ENCODE measurements around the gene FTH1.

The FTH1 gene

DNA sequence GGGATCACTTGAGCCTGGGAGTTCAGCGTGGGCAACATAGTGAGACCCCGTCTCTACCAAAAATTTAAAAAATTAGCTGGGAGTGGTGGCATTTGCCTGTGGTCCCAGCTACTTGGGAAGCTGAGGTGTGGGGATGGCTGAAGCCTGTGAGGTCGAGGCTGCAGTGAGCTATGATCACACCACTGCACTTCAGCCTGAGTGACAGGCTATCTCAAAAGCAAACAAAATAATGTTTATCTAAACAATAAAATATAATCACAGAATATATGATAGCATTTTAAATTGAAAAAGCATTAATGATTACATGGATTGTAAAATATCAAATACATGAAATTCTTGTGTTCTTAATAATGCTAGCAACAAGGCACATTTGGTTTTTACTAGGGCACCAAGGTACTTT is 14.6 kb downstream of the FTH1 start:
- DNase-seq (ENCODE audit: low read depth, low spot score) = no peak
- H3K4me3 ChIP-seq (ENCODE audit: low read length) = no peak overlapping the region

DNA sequence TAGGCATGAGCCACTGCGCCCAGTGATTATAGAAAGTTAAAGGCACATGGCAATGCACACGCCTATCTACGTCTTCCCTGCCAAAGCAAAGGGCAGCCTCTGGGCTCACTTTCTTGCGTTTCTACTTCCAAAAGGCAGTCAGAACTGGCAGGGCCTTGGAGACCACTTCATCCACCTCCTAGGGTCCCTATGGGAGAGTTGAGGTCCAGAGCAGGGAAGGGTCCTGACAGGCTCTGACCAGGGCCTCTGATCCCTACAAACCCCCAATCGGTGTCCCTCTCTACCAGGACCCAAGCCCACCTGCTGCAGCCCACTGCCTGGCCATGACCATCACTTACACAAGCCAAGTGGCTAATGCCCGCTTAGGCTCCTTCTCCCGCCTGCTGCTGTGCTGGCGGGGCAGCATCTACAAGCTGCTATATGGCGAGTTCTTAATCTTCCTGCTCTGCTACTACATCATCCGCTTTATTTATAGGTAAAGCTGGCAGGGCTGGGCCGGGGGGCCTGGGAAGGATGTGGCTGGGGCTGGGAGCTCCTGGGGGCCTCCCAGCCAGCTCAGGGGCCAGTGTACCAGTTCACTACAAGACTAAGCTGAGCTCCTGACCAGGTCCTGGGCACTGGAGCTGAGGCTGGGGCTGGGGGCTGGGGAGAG is 15.8 kb downstream of the FTH1 start:
- no peak for DNase-seq (ENCODE audit: low read depth, low spot score)
- H3K4me3 ChIP-seq (ENCODE audit: low read length) = no peak overlapping the region

GRCh38 chr11:61950035-61950547 is 17.3 kb downstream of the FTH1 start, which contains the start of gene BEST1:
TSS of gene BEST1 (plus strand) at chr11:61950351. CDS start at chr11:61951807, 1,456 bp downstream.
- DNase-seq (ENCODE audit: low read depth, low spot score) = no peak
- H3K4me3 ChIP-seq (ENCODE audit: low read length) = no peak within 1 kb of the TSS

GRCh38 chr11:61949169-61950034 is 18.0 kb downstream of the FTH1 start:
- DNase-seq (ENCODE audit: low read depth, low spot score) = peak; percentile 61
- no peak overlapping the region for H3K4me3 ChIP-seq (ENCODE audit: low read length)

- no peak overlapping the region for H3K4me3 ChIP-seq (ENCODE audit: low read length)
- DNase-seq (ENCODE audit: low read depth, low spot score) = no peak
These were observed 18.9 kb downstream of the FTH1 start for GRCh38 chr11:61948505-61948904.

- no peak overlapping the region for H3K4me3 ChIP-seq (ENCODE audit: low read length)
- peak; percentile 51 for DNase-seq (ENCODE audit: low read depth, low spot score)
These were observed 19.8 kb downstream of the FTH1 start for GRCh38 chr11:61947486-61948210.

DNA sequence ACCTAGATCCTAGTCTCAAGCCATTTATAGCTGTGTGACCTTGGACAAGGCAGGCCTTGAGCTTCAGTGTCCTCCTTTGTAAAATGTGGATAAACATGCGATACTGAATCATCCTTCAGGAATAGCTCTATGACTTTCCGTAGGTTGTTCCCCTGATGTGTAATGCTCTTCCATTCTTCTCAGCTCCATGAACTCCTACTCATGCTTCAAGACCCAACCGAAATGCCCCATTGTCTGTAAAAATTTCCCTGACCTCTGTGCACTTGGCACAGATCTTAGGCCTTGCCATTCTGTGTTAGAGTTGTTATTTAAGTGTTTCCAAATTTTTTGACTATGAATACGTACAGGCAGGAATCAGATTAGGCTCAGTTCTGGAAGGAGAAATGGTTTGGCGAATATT is 20.5 kb downstream of the FTH1 start:
- no peak for DNase-seq (ENCODE audit: low read depth, low spot score)
- H3K4me3 ChIP-seq (ENCODE audit: low read length) = no peak overlapping the region

GRCh38 chr11:61945191-61945590 is 22.2 kb downstream of the FTH1 start:
- no peak overlapping the region for H3K4me3 ChIP-seq (ENCODE audit: low read length)
- no peak for DNase-seq (ENCODE audit: low read depth, low spot score)

GRCh38 chr11:61940466-61940865 is 27.0 kb downstream of the FTH1 start:
- DNase-seq (ENCODE audit: low read depth, low spot score) = no peak

GRCh38 chr11:61935861-61936260 is 31.6 kb downstream of the FTH1 start:
- H3K4me3 ChIP-seq (ENCODE audit: low read length) = no peak overlapping the region
- no peak for DNase-seq (ENCODE audit: low read depth, low spot score)

More at GRCh38 chr11:61940466-61940865, 27.0 kb downstream of the FTH1 start:
- no peak overlapping the region for H3K4me3 ChIP-seq (ENCODE audit: low read length)

GRCh38 chr11:61930933-61931332 is 36.5 kb downstream of the FTH1 start:
- H3K4me3 ChIP-seq (ENCODE audit: low read length) = no peak overlapping the region
- no peak for DNase-seq (ENCODE audit: low read depth, low spot score)

GRCh38 chr11:61928606-61929005 is 38.8 kb downstream of the FTH1 start:
- DNase-seq (ENCODE audit: low read depth, low spot score) = no peak
- no peak overlapping the region for H3K4me3 ChIP-seq (ENCODE audit: low read length)

GRCh38 chr11:61927501-61927900 is 39.9 kb downstream of the FTH1 start:
- H3K4me3 ChIP-seq (ENCODE audit: low read length) = no peak overlapping the region
- no peak for DNase-seq (ENCODE audit: low read depth, low spot score)

- no peak for DNase-seq (ENCODE audit: low read depth, low spot score)
- H3K4me3 ChIP-seq (ENCODE audit: low read length) = no peak overlapping the region
These were observed 41.2 kb downstream of the FTH1 start for GRCh38 chr11:61926235-61926634.

- no peak overlapping the region for H3K4me3 ChIP-seq (ENCODE audit: low read length)
- no peak for DNase-seq (ENCODE audit: low read depth, low spot score)
These were observed 41.7 kb downstream of the FTH1 start for GRCh38 chr11:61925736-61926135.

- no peak overlapping the region for H3K4me3 ChIP-seq (ENCODE audit: low read length)
- no peak for DNase-seq (ENCODE audit: low read depth, low spot score)
These were observed 43.4 kb downstream of the FTH1 start for GRCh38 chr11:61924064-61924455.

DNA sequence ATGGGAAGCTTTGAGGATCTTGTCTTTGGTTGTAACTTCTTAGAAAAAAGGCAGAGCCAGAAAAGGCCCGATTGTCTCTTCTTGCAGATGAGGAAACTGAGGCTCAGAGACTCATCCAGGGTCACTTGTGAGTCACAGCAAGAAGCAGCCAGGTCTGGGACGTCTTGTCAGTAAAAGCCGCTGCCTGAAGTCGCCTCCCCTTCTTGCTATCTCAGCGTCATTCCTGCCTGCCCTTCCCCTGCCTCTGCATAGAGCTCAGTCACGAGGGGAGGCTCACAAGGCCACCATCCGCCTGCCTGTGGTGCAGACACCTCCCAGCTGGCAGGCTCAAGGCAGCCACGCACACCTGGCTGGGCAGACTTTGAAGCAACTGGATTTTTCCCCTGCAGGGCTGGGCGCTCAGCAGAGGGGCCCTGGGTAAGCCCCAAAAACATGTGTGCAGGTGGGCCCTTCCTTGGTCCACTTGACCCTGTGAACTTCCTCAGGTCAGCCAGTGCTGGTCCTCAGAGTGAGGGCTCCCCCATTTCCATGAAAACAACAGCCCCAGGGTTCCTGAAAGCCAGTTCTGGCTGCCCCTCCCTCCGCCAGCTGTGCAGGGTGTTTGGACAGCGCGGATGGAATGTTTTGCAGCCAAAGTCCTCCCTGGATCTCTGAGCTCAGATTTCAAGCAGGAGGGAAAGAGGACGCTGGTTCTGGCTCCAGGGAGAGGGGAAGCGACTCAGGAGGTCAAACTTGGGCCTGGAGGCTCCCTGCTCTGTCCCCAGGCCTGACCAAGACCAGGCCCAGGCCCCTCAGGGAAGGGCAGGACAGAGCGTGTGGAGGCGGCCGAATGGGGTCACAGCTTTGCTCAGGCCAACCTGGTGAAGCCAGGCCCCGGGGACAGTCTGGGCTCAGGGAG is 44.0 kb downstream of the FTH1 start:
- H3K4me3 ChIP-seq (ENCODE audit: low read length) = no peak overlapping the region
- no peak for DNase-seq (ENCODE audit: low read depth, low spot score)

DNA sequence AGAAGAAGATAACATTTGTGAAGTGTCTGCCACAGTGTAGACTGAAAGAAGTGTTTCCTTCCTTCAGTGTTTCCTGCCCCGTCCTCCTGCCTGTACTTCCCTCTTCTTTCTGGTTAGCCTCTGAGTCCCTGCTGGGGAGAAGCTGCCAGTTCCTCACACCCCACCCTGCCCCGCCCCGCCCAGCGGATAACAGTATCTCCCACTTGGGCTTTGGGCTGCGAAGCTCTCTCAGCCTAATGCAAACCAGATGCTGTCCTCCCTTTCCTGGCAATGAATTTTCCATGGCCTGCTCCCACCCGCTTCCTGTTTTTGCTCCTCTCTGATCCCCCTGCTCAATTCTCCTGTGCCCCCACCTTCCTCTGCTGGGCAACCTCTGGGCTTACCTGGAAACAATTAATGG is 44.9 kb downstream of the FTH1 start:
- no peak overlapping the region for H3K4me3 ChIP-seq (ENCODE audit: low read length)
- DNase-seq (ENCODE audit: low read depth, low spot score) = no peak

DNA sequence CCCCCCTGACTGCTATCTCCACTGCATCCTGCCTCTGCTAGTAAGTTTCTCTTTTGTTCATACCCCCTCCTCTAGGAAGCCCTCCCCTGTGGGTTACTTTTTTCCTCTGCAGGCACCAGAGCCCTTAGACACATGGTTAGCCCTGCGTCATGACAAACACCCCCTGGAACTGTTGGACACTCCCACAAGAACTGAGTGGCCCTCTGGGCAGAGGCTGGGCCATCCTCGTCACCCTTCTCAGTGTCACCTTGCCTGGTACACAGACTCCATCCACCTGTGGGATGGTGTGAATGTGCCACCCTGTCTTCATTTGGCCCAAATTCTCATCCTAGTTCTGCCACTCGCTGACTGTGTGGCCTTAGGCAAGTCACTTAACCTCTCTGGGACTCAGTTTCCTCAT is 46.0 kb downstream of the FTH1 start:
- no peak overlapping the region for H3K4me3 ChIP-seq (ENCODE audit: low read length)
- no peak for DNase-seq (ENCODE audit: low read depth, low spot score)

Data from Jurkat, Clone E6-1 (cell line).